ENCODE measurements around the gene NTN1.

GRCh38 chr17:9095390-9095789 lies 74.1 kb downstream of the NTN1 start:
- TF ChIP-seq CTCF (IDR thresholded peaks at IDR 0.05; ENCODE audit: low read depth, low read length, poor library complexity, severe bottlenecking) (no peak), EZH2phosphoT487 (IDR thresholded peaks at IDR 0.05; ENCODE audit: borderline replicate concordance, low read length) (no peak)

Measured in DOHH2 (cell line).